SU-DHL-6 (cell line): ENCODE data around the gene NIPA2.

Experiments
- H2AFZ ChIP-seq: fragments of 200-600 bp; sonication (generic); 2 replicates; pipeline ENCODE4 v1.6.1; 2014; ENCODE audit warnings: low read depth, mild to moderate bottlenecking, moderate library complexity, mixed read lengths, antibody characterized with exemption, low read length; ENCODE audit not compliant: severe bottlenecking
- H3F3A ChIP-seq: fragments of 200-600 bp; shearing (Covaris generic); 2 replicates; pipeline ENCODE4 v1.6.0; 2016; ENCODE audit warnings: antibody characterized with exemption, mild to moderate bottlenecking; ENCODE audit not compliant: insufficient read depth
- H3K27ac ChIP-seq: fragments of 200-600 bp; sonication (generic); 2 replicates; pipeline ENCODE4 v1.5.1; 2016; ENCODE audit warnings: low read depth, mild to moderate bottlenecking, low read length, moderate library complexity, mixed read lengths
- H3K27me3 ChIP-seq: fragments of 200-600 bp; sonication (generic), shearing (Covaris generic); 2 replicates; pipeline ENCODE4 v1.6.0; 2014; ENCODE audit warnings: mild to moderate bottlenecking, low read length
- H3K36me3 ChIP-seq: fragments of 200-600 bp; sonication (generic); 2 replicates; pipeline ENCODE4 v1.6.1; 2014; ENCODE audit warnings: mild to moderate bottlenecking, low read length, mixed read lengths
- H3K4me2 ChIP-seq: fragments of 300-600, 200-600 bp; shearing (Covaris generic), sonication (generic); 2 replicates; pipeline ENCODE4 v1.6.0; 2014; ENCODE audit warnings: low read length, low read depth, mild to moderate bottlenecking; ENCODE audit not compliant: poor library complexity, severe bottlenecking
- H3K4me3 ChIP-seq: fragments of 200-600 bp; sonication (generic); 2 replicates; pipeline ENCODE4 v1.5.1; 2014; ENCODE audit warnings: antibody characterized with exemption, low read length, mild to moderate bottlenecking, mixed read lengths; ENCODE audit not compliant: insufficient read depth, poor library complexity, severe bottlenecking
- H3K79me2 ChIP-seq: fragments of 200-600 bp; sonication (generic); 2 replicates; pipeline ENCODE4 v1.6.1; 2014; ENCODE audit warnings: mild to moderate bottlenecking, low read length, moderate library complexity; ENCODE audit not compliant: insufficient read depth
- H3K9ac ChIP-seq: fragments of 200-600 bp; sonication (generic); 2 replicates; pipeline ENCODE4 v1.7.0; 2014; ENCODE audit warnings: mild to moderate bottlenecking, low read length
- H3K9me2 ChIP-seq: fragments of 200-600 bp; sonication (generic); replicated peaks from 2 replicates; pipeline ENCODE4 v1.6.1; 2014; ENCODE audit warnings: low read length; ENCODE audit not compliant: insufficient read depth
- H3K9me3 ChIP-seq: fragments of 200-600 bp; sonication (generic); 2 replicates; pipeline ENCODE4 v1.6.1; 2014; ENCODE audit warnings: low read length, mixed read lengths; ENCODE audit not compliant: insufficient read depth
- H4K20me1 ChIP-seq: fragments of 200-600 bp; sonication (generic); 2 replicates; pipeline ENCODE4 v1.6.1; 2014; ENCODE audit warnings: low read depth, mild to moderate bottlenecking, antibody characterized with exemption, low read length, moderate library complexity, mixed read lengths
- EZH2phosphoT487 ChIP-seq: fragments of 200-600 bp; sonication (generic), shearing (Covaris generic); conservative IDR thresholded peaks from 2 replicates; pipeline ENCODE4 v1.6.1; 2018; ENCODE audit warnings: mild to moderate bottlenecking, antibody characterized with exemption, low read length, moderate library complexity, mixed read lengths
- TF ChIP-seq, protein P1 (sequence below): fragments of 200-600 bp; sonication (generic); IDR thresholded peaks from one replicate; pipeline ENCODE4 v1.5.1; 2017; ENCODE audit warnings: antibody characterized with exemption, mild to moderate bottlenecking, low read length, moderate library complexity; ENCODE audit not compliant: insufficient read depth, poor library complexity, severe bottlenecking

The NIPA2 gene

DNA sequence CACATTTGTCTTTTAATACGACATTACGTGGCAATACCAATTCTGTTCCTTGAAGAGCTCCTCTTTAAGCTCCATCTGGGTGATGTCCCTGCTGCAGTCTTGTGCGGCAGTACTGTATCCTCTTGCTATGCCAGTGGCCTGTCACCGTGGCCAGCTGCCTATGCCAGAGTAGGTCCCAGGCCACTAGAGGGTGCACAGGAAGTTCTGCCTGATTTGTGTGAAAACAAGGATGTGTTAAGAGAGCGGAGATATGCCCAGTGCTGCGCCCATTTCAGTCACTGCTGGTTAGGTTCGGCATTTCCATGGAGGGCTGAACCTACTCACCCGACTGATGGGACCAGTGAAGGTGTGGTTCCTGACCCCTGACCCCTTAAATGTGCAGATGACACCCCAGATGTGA, 26.8 kb upstream of the NIPA2 start:
- H3K4me2 ChIP-seq: no peak overlapping the region
- H3F3A ChIP-seq: no peaks in the 10 kb centered on the region
- peaks cover 57% of the 10 kb centered on the region for H3K79me2 ChIP-seq
- H3K27me3 ChIP-seq: no peaks in the 10 kb centered on the region
- no peak overlapping the region for H3K4me3 ChIP-seq
- H2AFZ ChIP-seq: no peak overlapping the region
- H4K20me1 ChIP-seq: no peaks in the 10 kb centered on the region
- TF ChIP-seq, protein P1, sequence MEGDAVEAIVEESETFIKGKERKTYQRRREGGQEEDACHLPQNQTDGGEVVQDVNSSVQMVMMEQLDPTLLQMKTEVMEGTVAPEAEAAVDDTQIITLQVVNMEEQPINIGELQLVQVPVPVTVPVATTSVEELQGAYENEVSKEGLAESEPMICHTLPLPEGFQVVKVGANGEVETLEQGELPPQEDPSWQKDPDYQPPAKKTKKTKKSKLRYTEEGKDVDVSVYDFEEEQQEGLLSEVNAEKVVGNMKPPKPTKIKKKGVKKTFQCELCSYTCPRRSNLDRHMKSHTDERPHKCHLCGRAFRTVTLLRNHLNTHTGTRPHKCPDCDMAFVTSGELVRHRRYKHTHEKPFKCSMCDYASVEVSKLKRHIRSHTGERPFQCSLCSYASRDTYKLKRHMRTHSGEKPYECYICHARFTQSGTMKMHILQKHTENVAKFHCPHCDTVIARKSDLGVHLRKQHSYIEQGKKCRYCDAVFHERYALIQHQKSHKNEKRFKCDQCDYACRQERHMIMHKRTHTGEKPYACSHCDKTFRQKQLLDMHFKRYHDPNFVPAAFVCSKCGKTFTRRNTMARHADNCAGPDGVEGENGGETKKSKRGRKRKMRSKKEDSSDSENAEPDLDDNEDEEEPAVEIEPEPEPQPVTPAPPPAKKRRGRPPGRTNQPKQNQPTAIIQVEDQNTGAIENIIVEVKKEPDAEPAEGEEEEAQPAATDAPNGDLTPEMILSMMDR: no peak
- TF ChIP-seq EZH2phosphoT487: no peak
- H3K9me2 ChIP-seq: no peaks in the 10 kb centered on the region
- H3K27ac ChIP-seq: no peak overlapping the region
- H3K36me3 ChIP-seq: peaks cover 6% of the 10 kb centered on the region; the same call in 1 of the 2 replicates
- H3K9ac ChIP-seq: no peak overlapping the region
- H3K9me3 ChIP-seq: no peaks in the 10 kb centered on the region

DNA sequence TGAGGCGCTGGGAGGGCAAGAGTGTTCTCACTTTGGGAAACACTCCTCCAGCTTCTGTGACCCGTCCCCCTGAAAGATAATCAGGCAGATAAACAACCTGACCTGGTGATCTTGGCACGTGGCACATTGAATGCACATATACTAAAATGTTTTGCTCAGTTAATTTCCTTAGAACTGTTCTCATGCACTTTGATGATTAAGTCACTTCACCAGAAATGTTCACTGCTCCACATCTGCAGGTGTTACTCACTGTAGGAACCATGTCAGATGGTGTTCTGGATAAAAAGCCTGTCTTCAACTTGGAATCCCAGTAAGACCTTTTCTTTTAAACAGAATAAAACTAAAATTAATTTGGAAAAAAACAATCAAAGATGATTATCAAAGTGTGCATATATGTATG, 24.6 kb upstream of the NIPA2 start:
- TF ChIP-seq, protein P1: no peak
- no peak for TF ChIP-seq EZH2phosphoT487
- Histone ChIP-seq H4K20me1 (no peaks in the 10 kb centered on the region), H3K27ac (no peak overlapping the region), H3K79me2 (peaks cover 35% of the 10 kb centered on the region), H3K9me2 (no peaks in the 10 kb centered on the region), H3K9me3 (no peaks in the 10 kb centered on the region), H3F3A (no peaks in the 10 kb centered on the region), H3K36me3 (peaks cover 6% of the 10 kb centered on the region; the same call in 1 of the 2 replicates), H3K9ac (no peak overlapping the region), H3K4me2 (no peak overlapping the region), H2AFZ (no peak overlapping the region), H3K4me3 (no peak overlapping the region), H3K27me3 (no peaks in the 10 kb centered on the region)

DNA sequence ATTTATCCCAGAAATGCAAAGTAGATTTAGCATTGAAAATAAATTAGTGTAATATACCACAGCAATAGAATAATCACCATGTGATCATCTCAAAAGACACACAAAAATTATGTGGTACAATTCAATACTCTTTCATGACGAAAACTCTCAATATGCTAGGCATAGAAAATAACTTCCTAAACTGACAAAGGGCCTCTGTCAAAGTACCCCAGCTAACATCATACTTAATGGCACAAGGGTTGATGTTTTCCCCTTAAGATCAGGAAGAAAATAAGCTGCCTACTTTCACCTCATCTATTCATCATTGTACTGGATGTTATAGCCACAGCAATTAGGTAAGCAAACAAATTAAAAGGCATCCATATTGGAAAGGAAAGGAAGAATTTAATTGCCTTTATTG, 22.7 kb upstream of the NIPA2 start:
- H3K36me3 ChIP-seq: peaks cover 6% of the 10 kb centered on the region; the same call in 1 of the 2 replicates
- no peaks in the 10 kb centered on the region for H3K9me3 ChIP-seq
- H3K4me2 ChIP-seq: no peak overlapping the region
- H3K9ac ChIP-seq: no peak overlapping the region
- TF ChIP-seq EZH2phosphoT487: no peak
- TF ChIP-seq, protein P1: no peak
- no peaks in the 10 kb centered on the region; the same call in 1 of the 2 replicates for H4K20me1 ChIP-seq
- peaks cover 18% of the 10 kb centered on the region for H3K79me2 ChIP-seq
- no peak overlapping the region for H3K4me3 ChIP-seq
- no peak overlapping the region for H3K27ac ChIP-seq
- H3F3A ChIP-seq: no peaks in the 10 kb centered on the region
- H2AFZ ChIP-seq: no peak overlapping the region
- no peaks in the 10 kb centered on the region for H3K9me2 ChIP-seq
- no peaks in the 10 kb centered on the region for H3K27me3 ChIP-seq
